HCT116 (cell line): Measurements from ENCODE around the gene PLA2R1. TPM values are rescaled to one million over a fixed set of nuclear protein-coding genes. Genes with fewer than 3 reads are reported as not detected.

Experiments used
- ATAC-seq: fragments of 200-7000 bp; cut with Tn5 transposase; 2 replicates; pipeline ENCODE4 v1.9.1; 2020; ENCODE audit warnings: mild to moderate bottlenecking, moderate library complexity
- BruUV-seq: library from RNA; stranded (reverse); fragments of 400-500 nt; replicated peaks from 2 replicates; lab custom pipeline; 2021; lab: Mats Ljungman, UMichigan
- CTCF ChIA-PET: fragments of 300-600 bp; sonication (Branson Sonifier 250); formaldehyde crosslinking; loops from one replicate; lab custom pipeline; 2021; ENCODE audit warnings: antibody characterized with exemption; lab: Charles Lee
- POLR2A ChIA-PET: fragments of 300-600, 350-600 bp; sonication (Branson Sonifier 250); formaldehyde crosslinking; loops from one replicate; lab custom pipeline; 2021; ENCODE audit warnings: antibody characterized with exemption; lab: Charles Lee
- RAD21 ChIA-PET, 2 experiments: fragments of 300-600 bp; sonication (Branson Sonifier 250); formaldehyde crosslinking; loops; one replicate each; lab custom pipeline; 2023; ENCODE audit warnings: low total read pairs in 2 of 2; ENCODE audit not compliant: uncharacterized antibody in 2 of 2, unreplicated experiment in 2 of 2, low non-redundant PET in 1 of 2; lab: Charles Lee
- DNase-seq: peaks from one replicate; pipeline ENCODE4 v3.0.0-alpha.2; 2010; ENCODE audit warnings: low read depth, low spot score
- H2AFZ ChIP-seq: fragments of 200-600 bp; shearing (Covaris generic), sonication (generic); 2 replicates; pipeline ENCODE4 v1.6.1; 2017; ENCODE audit warnings: low read depth, mixed run types, mixed read lengths, antibody characterized with exemption, low read length; ENCODE audit not compliant: poor library complexity, severe bottlenecking
- H3K27ac ChIP-seq: 2 replicates; pipeline ENCODE4 v1.5.1; 2012; ENCODE audit warnings: low read depth, low read length
- H3K27me3 ChIP-seq: fragments of 200-600 bp; sonication (generic); 2 replicates; pipeline ENCODE4 v1.6.1; 2016; ENCODE audit warnings: mixed run types, low read length, mixed read lengths; ENCODE audit not compliant: insufficient read depth
- H3K36me3 ChIP-seq, 2 experiments: fragments of 200-500 bp in 1 of 2; fragments of 200-600 bp in 1 of 2; sonication (Bioruptor generic) in 1 of 2; sonication (generic) in 1 of 2; 2 replicates each; pipeline versions ENCODE4 v1.5.1 to v1.6.1; 2014 to 2016; ENCODE audit warnings: low read length in 2 of 2, inconsistent platforms in 1 of 2, mixed read lengths in 1 of 2, mixed run types in 1 of 2; ENCODE audit not compliant: insufficient read depth in 2 of 2, control insufficient read depth in 1 of 2
- H3K4me1 ChIP-seq, 2 experiments: fragments of 200-600 bp in 1 of 2; sonication (generic) in 1 of 2; 2 replicates each; pipeline versions ENCODE4 v1.5.1 to v1.6.1; 2012 to 2017; ENCODE audit warnings: low read length in 2 of 2, inconsistent platforms in 1 of 2, mild to moderate bottlenecking in 1 of 2, mixed read lengths in 1 of 2, mixed run types in 1 of 2, moderate library complexity in 1 of 2; ENCODE audit not compliant: insufficient read depth in 2 of 2, control insufficient read depth in 1 of 2
- H3K4me2 ChIP-seq: fragments of 200-600 bp; sonication (generic); 2 replicates; pipeline ENCODE4 v1.6.1; 2017; ENCODE audit warnings: mixed run types, low read length, mixed read lengths
- H3K4me3 ChIP-seq, 2 experiments: fragments of 200-600 bp in 1 of 2; sonication (generic) in 1 of 2; replicated peaks in 1 of 2; 2 replicates each; pipeline ENCODE4 v1.5.1; 2011 to 2016; ENCODE audit warnings: low read length in 2 of 2, control low read depth in 1 of 2, low read depth in 1 of 2, mild to moderate bottlenecking in 1 of 2, mixed read lengths in 1 of 2, mixed run types in 1 of 2
- H3K79me2 ChIP-seq: fragments of 200-600 bp; sonication (generic); 2 replicates; pipeline ENCODE4 v1.6.1; 2017; ENCODE audit warnings: mild to moderate bottlenecking, mixed run types, low read length, moderate library complexity, mixed read lengths; ENCODE audit not compliant: insufficient read depth
- H3K9ac ChIP-seq: fragments of 200-600 bp; sonication (generic); 2 replicates; pipeline ENCODE4 v1.6.1; 2016; ENCODE audit warnings: low read length, mixed read lengths
- H3K9me2 ChIP-seq: fragments of 200-600 bp; sonication (generic), shearing (Covaris generic); 2 replicates; pipeline ENCODE4 v1.6.1; 2017; ENCODE audit warnings: mixed run types, mild to moderate bottlenecking, moderate library complexity; ENCODE audit not compliant: insufficient read depth
- H3K9me3 ChIP-seq, 2 experiments: fragments of 200-500 bp in 1 of 2; fragments of 200-600 bp in 1 of 2; sonication (Bioruptor generic) in 1 of 2; sonication (generic) in 1 of 2; 2 replicates each; pipeline ENCODE4 v1.6.1; 2014 to 2017; ENCODE audit warnings: low read length in 2 of 2, mixed read lengths in 2 of 2, inconsistent platforms in 1 of 2, low read depth in 1 of 2, mild to moderate bottlenecking in 1 of 2, mixed run types in 1 of 2, moderate library complexity in 1 of 2; ENCODE audit not compliant: control insufficient read depth in 1 of 2, insufficient read depth in 1 of 2
- H4K20me1 ChIP-seq: fragments of 200-600 bp; sonication (generic), shearing (Covaris generic); 2 replicates; pipeline ENCODE4 v1.6.1; 2017; ENCODE audit warnings: mixed run types, mild to moderate bottlenecking, moderate library complexity; ENCODE audit not compliant: insufficient read depth
- CEBPB ChIP-seq: IDR thresholded peaks from 2 replicates; pipeline ENCODE4 v1.6.1; 2012; ENCODE audit warnings: low read depth
- CTCF ChIP-seq, 3 experiments: fragments of 200-600 bp in 1 of 3; sonication (generic) in 1 of 3; IDR thresholded peaks in 2 of 3; conservative IDR thresholded peaks in 1 of 3; 2 replicates each; pipeline ENCODE4 v1.5.1; 2012 to 2017; ENCODE audit warnings: low read depth in 2 of 3, low read length in 2 of 3, antibody characterized with exemption in 1 of 3, borderline replicate concordance in 1 of 3, control low read depth in 1 of 3, mild to moderate bottlenecking in 1 of 3, mixed read lengths in 1 of 3, mixed run types in 1 of 3, moderate library complexity in 1 of 3; ENCODE audit not compliant: insufficient read depth in 1 of 3
- ELF1 ChIP-seq: IDR thresholded peaks from 2 replicates; pipeline ENCODE4 v1.6.1; 2012; ENCODE audit warnings: low read depth, borderline replicate concordance
- EZH2phosphoT487 ChIP-seq: fragments of 200-600 bp; IDR thresholded peaks from 2 replicates; pipeline ENCODE4 v1.6.1; 2018; ENCODE audit warnings: antibody characterized with exemption, borderline replicate concordance
- FOSL1 ChIP-seq: IDR thresholded peaks from 2 replicates; pipeline ENCODE4 v1.6.1; 2012; ENCODE audit warnings: low read depth
- JUND ChIP-seq: IDR thresholded peaks from 2 replicates; pipeline ENCODE4 v1.6.1; 2012
- POLR2A ChIP-seq: IDR thresholded peaks from 2 replicates; pipeline ENCODE4 v1.7.0; 2011; ENCODE audit warnings: borderline replicate concordance; ENCODE audit not compliant: insufficient read depth, insufficient read length; ENCODE audit errors: extremely low read depth
- POLR2AphosphoS5 ChIP-seq: IDR thresholded peaks from 2 replicates; pipeline ENCODE4 v1.6.1; 2011; ENCODE audit warnings: mild to moderate bottlenecking, low read depth, low read length, moderate library complexity
- REST ChIP-seq: IDR thresholded peaks from 2 replicates; pipeline ENCODE4 v1.6.1; 2012; ENCODE audit warnings: low read depth
- SIN3A ChIP-seq: IDR thresholded peaks from 2 replicates; pipeline ENCODE4 v1.6.1; 2012; ENCODE audit warnings: low read depth
- SP1 ChIP-seq: IDR thresholded peaks from 2 replicates; pipeline ENCODE4 v1.6.1; 2012; ENCODE audit warnings: low read depth
- SRF ChIP-seq: IDR thresholded peaks from 2 replicates; pipeline ENCODE4 v1.6.1; 2012; ENCODE audit warnings: low read depth
- YY1 ChIP-seq: IDR thresholded peaks from 2 replicates; pipeline ENCODE4 v1.6.1; 2011; ENCODE audit warnings: low read length, low read depth, moderate library complexity, mild to moderate bottlenecking; ENCODE audit not compliant: insufficient replicate concordance; ENCODE audit errors: extremely low read depth
- intact Hi-C: fragments of 100-400 bp; cut with micrococcal nuclease; formaldehyde crosslinking; loops from 2 replicates; pipeline ENCODE4 v1.10.0; 2022
- total RNA-seq: library from RNA; stranded (reverse); gene quantifications from one replicate; pipeline ENCODE4 v1.2.1, GENCODE V29; 2021; ENCODE audit not compliant: unreplicated experiment

Gene PLA2R1
- total RNA-seq, 1 experiment from 2014 or later: 0.34 TPM

- no peak overlapping the region for H3K4me2 ChIP-seq
- DNase-seq: no peak
These were observed 28.6 kb downstream of the PLA2R1 start for GRCh38 chr2:160033732-160034392.

More at GRCh38 chr2:160033732-160034392, 28.6 kb downstream of the PLA2R1 start:
- BruUV-seq: no TSS peak
- no peaks in the 10 kb centered on the region for H4K20me1 ChIP-seq
- POLR2A ChIA-PET: no interaction called here
- H3K36me3 ChIP-seq: no peaks in the 10 kb centered on the region
- no peaks in the 10 kb centered on the region for H3K27me3 ChIP-seq
- TF ChIP-seq JUND (no peak), CTCF (IDR thresholded peaks at IDR 0.05 in 2 of 3, conservative IDR thresholded peaks at IDR 0.05 in 1 of 3; ENCODE audit: borderline replicate concordance in 1 of 3, insufficient read depth in 1 of 3, low read depth in 2 of 3, low read length in 2 of 3) (no peak), CEBPB (no peak), SP1 (no peak), POLR2A (no peak), ELF1 (no peak), SRF (no peak), POLR2AphosphoS5 (no peak), EZH2phosphoT487 (no peak), FOSL1 (no peak), REST (no peak), YY1 (no peak), SIN3A (no peak)
- no peaks in the 10 kb centered on the region for H3K9me2 ChIP-seq
- no peaks in the 10 kb centered on the region for H3K79me2 ChIP-seq
- RAD21 ChIA-PET: no interaction called here
- no peak overlapping the region for H2AFZ ChIP-seq
- CTCF ChIA-PET: no interaction called here
- intact Hi-C loops: no loop called here
- H3K4me3 ChIP-seq: no peak overlapping the region
- no peak overlapping the region for H3K27ac ChIP-seq
- no peaks in the 10 kb centered on the region for H3K4me1 ChIP-seq
- H3K9me3 ChIP-seq: no peaks in the 10 kb centered on the region
- no peak for ATAC-seq
- no peak overlapping the region for H3K9ac ChIP-seq
